Kidney capillary endothelial cell (primary cell): ENCODE measurements around the gene AKAP9.
"Not testable (repeated sequence)": the region's sequence is repeated elsewhere in the genome, so short reads cannot be mapped to it uniquely, and the experiment has no call there.

Source experiments
- DNase-seq: peaks from one replicate; pipeline ENCODE4 v3.0.0-alpha.2; 2018; ENCODE audit warnings: low spot score

AKAP9 gene

DNA sequence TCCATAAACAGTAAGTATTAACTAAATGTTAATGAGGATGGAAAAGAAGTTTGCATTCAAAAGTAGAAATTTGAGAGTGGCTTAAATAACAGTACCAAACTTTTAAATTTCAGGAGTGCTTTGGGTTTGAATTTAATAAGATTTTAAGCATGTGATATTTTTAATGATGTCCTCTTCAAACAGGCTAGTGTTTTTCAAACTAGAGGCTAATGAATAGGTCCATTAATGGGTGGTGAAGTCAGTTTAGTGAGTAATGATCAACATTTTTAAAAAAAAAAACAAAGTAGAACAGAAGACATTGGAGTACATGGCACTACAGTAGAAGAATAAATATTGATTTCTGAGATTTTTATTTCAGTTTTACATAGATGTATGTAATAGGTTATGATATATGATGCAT, 72.9 kb downstream of the AKAP9 start:
- DNase-seq, result no peak

DNA sequence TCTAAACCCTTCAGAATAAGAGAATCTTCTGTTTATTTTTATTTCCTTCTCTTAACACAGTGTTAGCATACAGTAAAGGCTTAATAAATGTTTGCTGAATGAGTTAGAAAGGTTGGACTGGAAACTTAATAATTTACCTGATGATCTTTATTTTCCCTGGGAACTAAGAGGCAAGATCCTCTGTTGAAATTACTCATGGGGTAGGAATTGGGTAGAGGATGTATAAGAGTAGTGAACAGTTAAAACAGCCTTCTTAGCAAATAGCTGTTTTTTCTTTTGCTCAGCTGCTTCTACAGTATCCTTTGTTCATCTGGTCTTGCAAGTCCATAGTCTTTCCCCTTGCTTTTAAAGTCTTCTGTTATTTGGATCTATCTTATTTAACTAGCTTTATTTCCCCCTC, 80.0 kb downstream of the AKAP9 start:
- DNase-seq, result no peak

DNA sequence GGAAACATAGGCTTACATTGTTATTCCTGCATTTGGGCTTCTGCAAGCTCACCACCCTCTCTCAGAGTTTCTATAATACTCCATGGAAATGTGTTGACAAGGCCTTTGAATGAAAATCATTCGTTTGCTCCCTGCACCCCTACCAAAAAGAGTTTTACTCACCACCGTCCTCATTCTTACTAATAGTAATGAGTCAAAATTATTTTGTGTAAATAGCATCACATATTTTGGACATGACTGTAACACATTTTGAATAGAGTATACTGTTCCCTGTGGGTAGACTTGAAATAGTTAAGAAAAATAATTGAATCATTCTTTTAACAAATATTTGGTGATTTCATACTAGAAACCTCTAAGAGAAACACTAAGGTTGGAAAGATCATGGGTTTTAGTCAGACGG, 84.6 kb downstream of the AKAP9 start:
- DNase-seq, result peak; percentile 10

DNA sequence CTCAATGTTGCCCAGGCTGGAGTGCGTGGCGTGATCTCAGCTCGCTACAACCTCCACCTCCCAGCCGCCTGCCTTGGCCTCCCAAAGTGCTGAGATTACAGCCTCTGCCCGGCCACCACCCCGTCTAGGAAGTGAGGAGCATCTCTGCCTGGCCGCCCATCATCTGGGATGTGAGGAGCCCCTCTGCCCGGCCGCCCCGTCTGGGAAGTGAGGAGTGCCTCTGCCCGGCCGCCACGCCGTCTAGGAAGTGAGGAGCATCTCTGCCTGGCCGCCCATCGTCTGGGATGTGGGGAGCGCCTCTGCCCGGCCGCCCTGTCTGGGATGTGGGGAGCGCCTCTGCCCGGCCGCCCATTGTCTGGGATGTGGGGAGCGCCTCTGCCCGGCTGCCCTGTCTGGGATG, 86.0 kb downstream of the AKAP9 start:
- DNase-seq, result not testable (repeated sequence)

DNA sequence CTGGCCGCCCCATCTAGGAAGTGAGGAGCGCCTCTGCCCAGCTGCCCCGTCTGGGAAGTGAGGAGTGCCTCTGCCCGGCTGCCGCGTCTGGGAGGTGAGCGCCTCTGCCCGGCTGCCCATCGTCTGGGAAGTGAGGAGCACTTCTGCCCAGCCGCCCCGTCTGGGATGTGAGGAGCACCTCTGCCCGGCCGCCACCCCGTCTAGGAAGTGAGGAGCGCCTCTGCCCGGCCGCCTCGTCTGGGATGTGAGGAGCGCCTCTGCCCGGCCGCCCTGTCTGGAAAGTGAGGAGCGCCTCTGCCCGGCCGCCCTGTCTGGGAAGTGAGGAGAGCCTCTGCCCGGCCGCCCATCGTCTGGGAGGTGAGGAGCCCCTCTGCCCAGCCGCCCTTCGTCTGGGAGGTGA, 86.5 kb downstream of the AKAP9 start:
- DNase-seq, result not testable (repeated sequence)

DNA sequence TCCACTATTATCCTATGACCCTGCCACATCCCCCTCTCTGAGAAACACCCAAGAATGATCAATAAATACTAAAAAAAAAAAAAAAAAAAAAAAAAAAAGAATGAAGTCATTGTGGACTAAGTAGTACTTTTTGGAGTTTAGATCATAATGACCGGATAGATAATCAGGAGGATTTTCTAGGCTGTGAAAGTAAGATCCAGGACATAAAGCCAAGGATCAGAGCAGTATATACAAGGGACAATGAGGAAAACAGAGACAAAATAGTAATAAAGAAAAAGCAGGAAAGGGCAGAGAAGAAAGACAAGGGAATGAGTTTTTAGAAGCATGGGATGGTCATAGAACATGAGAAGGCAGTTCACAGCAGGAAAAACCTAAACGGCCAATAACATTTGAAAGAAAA, 87.6 kb downstream of the AKAP9 start:
- DNase-seq, result no peak

DNA sequence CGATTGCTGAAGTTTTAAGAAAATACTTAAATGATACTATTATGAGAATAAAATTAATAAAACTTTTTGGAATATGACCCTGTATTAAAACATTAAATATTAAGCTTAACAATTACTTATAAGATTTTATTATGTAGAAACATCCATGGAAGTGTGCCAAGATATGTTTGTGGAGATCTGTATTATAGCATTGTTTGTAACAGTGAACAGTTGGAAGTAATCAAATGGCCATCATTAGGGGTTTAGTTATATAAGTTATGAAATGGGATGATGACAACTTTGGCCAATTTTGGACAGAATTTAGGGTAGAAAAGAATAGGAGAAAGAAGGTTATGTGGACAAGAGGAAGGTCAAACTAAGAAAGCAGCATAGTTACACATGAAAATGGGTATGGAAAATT, 88.0 kb downstream of the AKAP9 start:
- DNase-seq, result no peak

DNA sequence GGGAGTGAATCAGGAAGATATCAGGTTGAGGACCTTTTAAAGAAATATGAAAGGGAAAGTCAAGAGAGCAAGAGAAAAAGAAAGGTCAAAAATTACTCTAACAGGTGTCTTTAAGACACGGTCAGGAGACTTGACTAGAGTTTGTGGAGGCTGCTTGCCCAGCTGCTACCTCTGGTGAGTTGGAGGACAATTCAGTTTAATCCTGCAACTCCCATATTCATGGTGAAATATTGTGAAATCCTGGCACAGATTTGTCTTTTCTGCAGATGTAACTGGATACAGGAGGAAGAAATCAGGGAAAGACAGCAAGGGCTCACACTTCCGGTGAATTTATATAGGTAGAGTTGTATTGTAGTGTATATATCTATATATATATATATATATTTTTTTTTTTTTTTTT, 93.5 kb downstream of the AKAP9 start:
- no peak for DNase-seq

DNA sequence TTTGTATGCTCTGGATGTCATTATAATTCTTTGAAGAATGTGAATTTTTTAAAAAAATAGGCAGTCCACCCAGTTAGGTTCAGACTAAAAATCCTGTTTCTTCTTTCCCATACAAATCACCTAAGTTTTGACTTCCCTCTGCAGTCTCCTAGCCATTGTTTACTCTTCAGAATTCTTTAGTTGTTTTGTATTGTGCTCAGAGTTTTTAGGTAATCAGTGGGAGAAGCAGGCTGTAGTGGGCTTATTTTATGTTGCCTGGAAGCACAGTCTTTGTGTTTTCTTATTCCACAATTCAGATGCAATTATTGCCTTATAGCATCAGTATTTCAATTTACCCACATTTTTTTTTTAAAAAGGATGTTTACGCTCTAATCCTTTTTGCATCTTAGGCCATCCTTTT, 94.9 kb downstream of the AKAP9 start:
- DNase-seq, result no peak

DNA sequence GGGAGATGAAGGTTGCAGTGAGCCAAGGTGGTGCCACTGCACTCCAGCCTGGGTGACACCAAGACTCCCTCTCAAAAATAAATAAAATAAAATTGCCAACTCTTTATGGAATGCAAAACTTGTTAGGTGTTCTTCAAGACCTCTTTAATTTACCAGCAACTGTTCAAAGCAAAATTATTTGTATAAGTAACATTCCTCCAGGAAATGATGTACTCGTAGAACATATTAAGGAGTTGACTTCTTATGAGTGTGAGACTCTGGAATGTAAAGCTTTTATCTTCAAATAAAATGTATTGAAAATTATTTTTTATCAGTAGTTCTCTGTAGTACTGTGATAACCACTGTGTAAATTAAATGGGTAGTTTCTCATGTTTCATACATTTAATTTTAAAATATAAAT, 99.2 kb downstream of the AKAP9 start:
- DNase-seq, result no peak

DNA sequence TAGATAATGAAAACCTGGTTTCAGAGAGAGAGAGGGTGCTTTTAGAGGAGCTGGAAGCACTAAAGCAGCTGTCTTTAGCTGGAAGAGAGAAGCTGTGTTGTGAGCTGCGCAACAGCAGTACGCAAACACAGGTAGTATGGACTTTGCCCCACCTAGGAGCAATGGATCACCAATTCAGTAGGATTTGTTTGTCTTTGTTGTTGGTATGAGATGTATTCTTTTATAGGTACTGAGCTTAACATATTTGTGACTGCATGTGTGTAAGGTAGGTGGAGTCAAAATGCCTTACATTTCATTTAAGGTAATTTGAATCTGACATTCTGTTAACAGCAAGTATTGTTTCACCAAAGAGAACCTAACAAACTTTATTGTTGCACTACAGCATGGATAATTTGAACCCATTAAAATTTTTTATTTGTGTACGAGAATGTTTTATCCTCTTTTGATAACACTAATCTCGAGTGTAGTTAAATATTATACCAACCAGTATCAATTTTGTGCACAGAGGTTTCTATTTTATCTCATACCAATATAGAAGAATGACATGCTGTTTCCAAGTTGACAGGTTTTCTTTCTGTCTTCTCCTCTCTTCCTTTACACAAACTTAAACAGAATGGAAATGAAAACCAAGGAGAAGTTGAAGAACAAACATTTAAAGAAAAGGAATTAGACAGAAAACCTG, 101.5 kb downstream of the AKAP9 start:
- no peak for DNase-seq

DNA sequence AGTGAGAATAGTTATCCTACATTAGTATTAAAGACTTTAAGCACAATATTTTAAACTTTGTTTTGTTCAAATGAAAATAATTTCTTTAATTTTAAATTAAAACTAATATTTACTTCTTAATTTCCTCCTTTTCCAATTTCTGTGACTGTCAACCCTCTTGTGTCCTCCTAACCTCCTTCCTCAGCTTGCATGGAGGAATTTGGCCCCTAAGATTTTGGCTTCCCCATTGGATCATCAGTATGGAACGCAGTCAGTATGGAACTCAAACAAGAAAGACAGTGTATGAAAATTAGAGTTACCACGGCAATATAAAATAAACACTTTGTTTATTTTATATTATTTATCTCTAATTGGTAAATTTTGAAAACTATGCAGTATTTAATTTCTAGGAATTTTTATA, 102.4 kb downstream of the AKAP9 start:
- no peak for DNase-seq

DNA sequence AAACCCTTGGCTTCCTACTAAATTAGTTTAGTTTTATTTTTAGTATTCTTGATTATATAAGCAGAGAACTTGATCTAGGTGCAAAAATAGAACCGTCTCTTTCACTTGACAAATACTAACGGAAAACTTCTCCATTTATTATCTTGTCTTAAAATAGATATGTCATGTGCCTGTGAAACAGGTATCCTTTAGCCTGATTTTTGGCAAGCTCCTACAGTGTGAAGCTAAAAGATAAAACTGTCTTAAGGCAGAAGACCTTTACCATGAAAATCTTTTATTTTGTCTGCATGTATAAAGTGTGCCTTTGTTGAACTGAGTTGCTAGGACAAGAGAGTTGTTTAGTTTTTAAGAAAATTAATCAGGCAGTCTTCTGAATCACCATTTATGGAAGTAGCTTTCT, 103.0 kb downstream of the AKAP9 start:
- DNase-seq, result no peak

DNA sequence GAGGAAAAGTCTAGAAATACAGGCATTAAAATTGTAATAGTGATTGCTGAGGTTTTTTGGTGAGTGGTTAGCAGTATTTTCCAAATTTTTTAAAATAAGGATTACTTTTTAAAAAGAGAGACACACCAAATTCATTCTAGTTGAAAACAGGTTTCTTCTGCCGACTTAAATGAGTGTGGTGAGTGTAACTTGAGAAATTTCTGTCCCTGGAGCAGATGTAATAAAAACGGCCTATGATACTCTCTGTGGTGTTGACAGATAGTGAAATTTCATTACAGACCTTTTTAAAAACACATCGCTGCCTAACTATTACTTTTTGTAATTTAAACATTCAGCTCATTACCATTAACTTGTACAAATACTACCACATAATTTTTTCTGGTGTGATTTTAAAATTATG, 103.5 kb downstream of the AKAP9 start:
- DNase-seq, result no peak

DNA sequence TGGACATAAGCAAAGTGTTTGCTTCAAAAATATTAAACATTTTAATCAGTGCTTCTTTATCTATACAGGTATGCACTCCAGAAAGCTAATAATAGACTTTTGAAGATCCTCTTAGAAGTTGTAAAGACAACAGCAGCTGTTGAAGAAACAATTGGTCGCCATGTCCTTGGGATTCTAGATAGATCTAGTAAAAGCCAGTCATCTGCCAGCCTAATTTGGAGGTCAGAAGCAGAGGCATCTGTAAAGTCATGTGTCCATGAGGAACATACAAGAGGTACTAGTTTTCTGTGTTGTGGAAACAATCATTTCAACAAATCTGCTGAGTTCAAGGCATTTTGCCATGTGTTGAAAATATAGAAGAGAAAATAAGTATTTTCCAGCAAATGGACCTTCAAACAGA, 104.3 kb downstream of the AKAP9 start:
- no peak for DNase-seq

DNA sequence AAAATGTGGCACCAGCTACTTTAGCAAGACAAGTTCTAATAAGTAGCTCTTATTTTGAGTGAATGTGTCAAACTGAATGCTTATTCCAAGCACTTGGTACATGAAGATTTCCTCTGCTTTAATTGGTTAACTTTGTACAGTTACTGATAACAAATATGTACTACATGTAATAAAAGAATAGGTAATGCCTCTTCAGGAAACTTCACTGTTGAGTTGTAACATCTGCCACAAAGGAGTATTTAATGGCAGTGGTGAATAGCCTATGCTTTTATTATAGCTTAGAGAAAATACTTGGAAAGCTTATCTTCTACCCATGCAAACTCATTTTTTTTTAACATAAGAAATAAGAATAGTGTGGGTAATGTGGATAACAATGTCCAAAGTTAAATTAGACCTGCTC, 111.0 kb downstream of the AKAP9 start:
- DNase-seq, result no peak

DNA sequence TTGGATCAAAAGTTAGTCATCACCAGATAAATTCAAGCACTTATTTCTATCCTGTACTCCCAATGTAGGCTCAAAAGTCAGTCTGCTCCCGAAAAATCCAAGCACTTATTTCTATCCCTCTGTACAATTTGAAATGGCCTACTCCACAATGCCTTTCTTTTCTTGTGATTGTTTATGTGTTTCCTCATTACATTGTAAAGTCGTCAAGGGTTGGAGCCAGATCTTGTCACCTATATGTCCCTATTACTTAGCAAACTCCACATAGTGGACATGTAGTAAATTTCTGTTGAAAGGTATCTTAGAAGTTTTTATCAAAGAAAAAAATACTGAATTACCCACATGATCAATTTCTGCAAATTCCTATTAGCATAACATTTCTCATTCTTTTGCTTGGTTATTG, 111.5 kb downstream of the AKAP9 start:
- no peak for DNase-seq

DNA sequence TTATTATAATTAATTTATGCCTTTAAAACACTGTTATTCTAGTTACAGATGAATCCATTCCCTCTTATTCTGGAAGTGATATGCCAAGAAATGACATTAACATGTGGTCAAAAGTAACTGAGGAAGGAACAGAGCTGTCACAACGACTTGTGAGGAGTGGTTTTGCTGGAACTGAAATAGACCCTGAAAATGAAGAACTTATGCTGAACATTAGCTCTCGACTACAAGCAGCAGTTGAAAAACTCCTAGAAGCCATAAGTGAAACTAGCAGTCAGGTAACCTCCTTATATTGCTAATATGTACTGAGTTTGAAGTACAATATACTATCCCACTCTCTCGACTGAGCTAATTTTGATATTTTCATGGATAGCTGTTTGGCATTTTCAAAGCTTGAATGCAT, 112.0 kb downstream of the AKAP9 start:
- DNase-seq, result no peak

DNA sequence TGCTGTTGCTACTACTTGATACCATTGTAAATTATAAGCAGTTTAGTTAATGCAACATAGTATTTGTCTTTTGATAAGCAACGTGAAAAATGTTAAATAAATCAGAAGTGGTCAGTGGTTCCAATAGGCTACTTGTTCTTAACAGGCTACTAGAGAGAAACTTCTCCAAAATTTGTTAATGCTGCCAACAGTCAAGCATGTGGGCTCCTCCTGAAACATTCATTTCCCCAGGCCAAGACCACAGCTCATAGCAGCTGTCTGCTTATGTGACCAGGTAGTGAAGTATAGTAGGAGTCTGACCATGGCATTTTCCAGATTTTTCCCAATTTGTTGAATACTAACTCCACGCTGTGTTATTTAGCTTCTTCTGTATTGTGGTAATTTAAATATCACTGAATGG, 112.7 kb downstream of the AKAP9 start:
- DNase-seq, result no peak

DNA sequence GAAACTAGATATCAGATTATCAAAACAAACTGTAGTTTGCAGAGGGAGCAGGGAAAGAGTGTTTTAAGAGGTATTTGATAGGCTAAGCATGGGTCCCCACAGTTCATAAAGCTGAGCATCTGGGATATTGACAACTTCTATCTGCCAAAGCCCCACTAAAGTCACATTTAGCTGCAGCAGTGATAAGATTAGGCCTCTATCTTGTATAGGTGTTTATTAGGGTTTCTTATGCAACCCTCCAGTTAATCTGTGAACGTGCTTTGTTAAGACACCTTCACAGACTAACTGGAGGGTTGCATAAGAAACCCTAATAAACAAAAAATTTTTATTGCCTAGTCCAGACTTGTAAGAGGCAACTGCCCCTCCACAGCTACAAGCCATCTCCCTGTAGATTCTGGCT, 115.6 kb downstream of the AKAP9 start:
- no peak for DNase-seq

DNA sequence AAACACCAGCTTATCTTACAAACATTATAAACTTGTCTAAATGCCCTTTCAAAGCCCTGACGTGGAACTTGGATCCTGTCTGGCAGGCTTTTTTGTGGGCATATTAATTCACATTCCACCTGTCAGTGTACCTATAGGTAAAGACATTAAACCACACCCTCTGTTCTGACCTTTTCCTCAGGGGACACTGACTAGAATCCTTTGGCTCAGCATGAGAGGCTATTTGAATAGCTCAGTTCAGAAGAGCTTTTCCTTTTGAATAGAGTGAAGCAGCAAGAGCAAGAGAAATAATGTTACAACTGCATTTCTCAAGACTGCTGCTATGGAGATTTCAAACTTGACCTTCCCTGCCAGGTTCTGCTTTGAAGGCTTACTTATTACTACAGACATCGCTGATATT, 116.7 kb downstream of the AKAP9 start:
- no peak for DNase-seq

DNA sequence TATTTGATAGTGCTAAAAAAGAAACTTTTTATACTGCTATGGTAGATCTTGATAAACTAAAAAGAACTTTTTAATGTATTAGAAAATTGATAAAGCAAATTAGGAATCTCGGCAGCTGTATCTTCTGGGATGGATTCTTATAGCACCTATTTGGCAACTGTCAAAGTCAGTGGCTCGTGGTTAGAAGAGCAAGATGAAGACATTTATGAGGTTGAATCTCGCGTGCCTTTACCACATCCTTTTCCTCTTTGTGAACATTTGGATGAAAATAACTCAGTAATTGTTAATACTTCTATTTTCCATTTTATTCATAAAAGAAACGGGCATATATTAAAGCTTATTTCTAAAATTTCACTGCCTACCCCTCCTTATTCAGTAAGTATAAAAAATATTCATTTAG, 117.4 kb downstream of the AKAP9 start:
- no peak for DNase-seq

DNA sequence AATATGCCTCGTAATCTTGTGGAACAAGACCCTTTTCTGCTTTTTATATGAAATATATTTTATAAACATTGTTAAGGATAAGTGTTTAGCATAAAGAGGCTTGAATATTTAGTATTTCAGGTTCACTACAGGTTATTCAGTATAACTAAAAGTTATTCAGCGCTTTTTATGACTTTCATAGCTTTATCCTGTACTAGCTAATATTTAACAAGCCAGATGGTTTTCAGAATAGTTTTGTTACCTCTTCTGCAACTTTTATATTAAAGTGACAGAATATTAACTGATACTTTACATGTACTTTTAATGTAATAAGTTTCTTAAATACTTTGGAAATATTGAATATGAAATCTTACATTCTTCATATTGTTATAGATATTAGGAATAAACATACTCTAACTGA, 118.2 kb downstream of the AKAP9 start:
- DNase-seq, result no peak

DNA sequence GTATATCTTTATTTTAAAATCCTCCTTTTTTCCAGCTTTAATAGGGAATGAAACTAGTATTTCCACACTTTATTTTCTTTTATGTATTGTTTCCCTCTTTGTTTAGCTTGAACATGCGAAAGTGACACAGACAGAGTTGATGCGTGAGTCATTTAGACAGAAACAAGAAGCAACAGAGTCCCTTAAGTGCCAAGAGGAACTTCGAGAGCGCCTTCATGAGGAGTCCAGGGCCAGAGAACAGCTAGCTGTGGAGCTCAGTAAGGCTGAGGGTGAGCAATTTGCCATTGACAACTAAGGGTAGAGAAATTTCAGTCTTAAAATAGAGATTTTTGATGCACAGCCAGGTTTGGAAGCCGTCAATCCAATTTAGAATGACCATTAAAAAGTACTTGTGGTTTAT, 120.5 kb downstream of the AKAP9 start:
- DNase-seq, result no peak
